ENCODE measurements around the gene SART3.
A peak's percentile ranks its signal among the peaks of the same experiment; 100 is the strongest.
"Not testable (repeated sequence)": the region's sequence is repeated elsewhere in the genome, so short reads cannot be mapped to it uniquely, and the experiment has no call there.

The SART3 gene

GRCh38 chr12:108582978-108583770 is 22.2 kb upstream of the SART3 start:
- DNase-seq = peak in 1 of 10 donors; percentile 60
- intact Hi-C loops (cut with DNase I) = no loop called here

GRCh38 chr12:108582509-108582908 is 21.5 kb upstream of the SART3 start:
- intact Hi-C loops (cut with DNase I) = no loop called here
- DNase-seq = peak in 1 of 10 donors; percentile 65

- DNase-seq = peak in 1 of 10 donors; percentile 81
- intact Hi-C loops (cut with DNase I) = no loop called here
Measured at GRCh38 chr12:108581311-108582227, 20.6 kb upstream of the SART3 start.

- intact Hi-C loops (cut with DNase I) = no loop called here
- peak in 1 of 10 donors; percentile 15 for DNase-seq
Measured at GRCh38 chr12:108580531-108580930, 19.6 kb upstream of the SART3 start.

GRCh38 chr12:108578813-108579212 is 17.8 kb upstream of the SART3 start:
- intact Hi-C loops (cut with DNase I) = no loop called here
- peak in 1 of 10 donors; percentile 4 for DNase-seq

- intact Hi-C loops (cut with DNase I) = no loop called here
- DNase-seq = no peak
Measured at GRCh38 chr12:108578264-108578663, 17.3 kb upstream of the SART3 start.

- intact Hi-C loops (cut with DNase I) = no loop called here
- DNase-seq = no peak
Measured at GRCh38 chr12:108577458-108577857, 16.5 kb upstream of the SART3 start.

GRCh38 chr12:108576660-108577234 is 15.8 kb upstream of the SART3 start:
- DNase-seq = peak in 1 of 10 donors; percentile 26
- intact Hi-C loops (cut with DNase I) = no loop called here

GRCh38 chr12:108575199-108575912 is 14.4 kb upstream of the SART3 start:
- DNase-seq = peak in 1 of 10 donors; percentile 14
- intact Hi-C loops (cut with DNase I) = no loop called here

- DNase-seq; intact Hi-C loops (cut with DNase I): not testable (repeated sequence)
Measured at GRCh38 chr12:108574276-108574675, 13.3 kb upstream of the SART3 start.

GRCh38 chr12:108573317-108573716 is 12.3 kb upstream of the SART3 start:
- DNase-seq = no peak
- intact Hi-C loops (cut with DNase I) = no loop called here

- intact Hi-C loops (cut with DNase I) = no loop called here
Measured at GRCh38 chr12:108572166-108572790, 11.3 kb upstream of the SART3 start.

GRCh38 chr12:108571609-108572165 is 10.7 kb upstream of the SART3 start:
- intact Hi-C loops (cut with DNase I) = loop anchor here (2.0 kb wide), 1 partner anchor 47 kb away; no protein-coding TSS in a partner anchor
- DNase-seq = no peak

More at GRCh38 chr12:108572166-108572790, 11.3 kb upstream of the SART3 start:
- no peak for DNase-seq

GRCh38 chr12:108570743-108571608 is 10.0 kb upstream of the SART3 start:
- no peak for DNase-seq
- intact Hi-C loops (cut with DNase I) = loop anchor here (2.0 kb wide), 1 partner anchor 48 kb away; no protein-coding TSS in a partner anchor

GRCh38 chr12:108568338-108569154 is 7.6 kb upstream of the SART3 start:
- DNase-seq = no peak
- intact Hi-C loops (cut with DNase I) = no loop called here

- intact Hi-C loops (cut with DNase I) = no loop called here
- no peak for DNase-seq
Measured at GRCh38 chr12:108567406-108568337, 6.7 kb upstream of the SART3 start.
